ENCODE data around the gene ANK2.
"Not testable (repeated sequence)": the region's sequence is repeated elsewhere in the genome, so short reads cannot be mapped to it uniquely, and the experiment has no call there.

ANK2 gene

GRCh38 chr4:113154281-113154680 is 104.8 kb downstream of the ANK2 start:
- no peak for DNase-seq

- no peak for DNase-seq
These were observed 107.8 kb downstream of the ANK2 start for GRCh38 chr4:113157086-113157857.

DNA sequence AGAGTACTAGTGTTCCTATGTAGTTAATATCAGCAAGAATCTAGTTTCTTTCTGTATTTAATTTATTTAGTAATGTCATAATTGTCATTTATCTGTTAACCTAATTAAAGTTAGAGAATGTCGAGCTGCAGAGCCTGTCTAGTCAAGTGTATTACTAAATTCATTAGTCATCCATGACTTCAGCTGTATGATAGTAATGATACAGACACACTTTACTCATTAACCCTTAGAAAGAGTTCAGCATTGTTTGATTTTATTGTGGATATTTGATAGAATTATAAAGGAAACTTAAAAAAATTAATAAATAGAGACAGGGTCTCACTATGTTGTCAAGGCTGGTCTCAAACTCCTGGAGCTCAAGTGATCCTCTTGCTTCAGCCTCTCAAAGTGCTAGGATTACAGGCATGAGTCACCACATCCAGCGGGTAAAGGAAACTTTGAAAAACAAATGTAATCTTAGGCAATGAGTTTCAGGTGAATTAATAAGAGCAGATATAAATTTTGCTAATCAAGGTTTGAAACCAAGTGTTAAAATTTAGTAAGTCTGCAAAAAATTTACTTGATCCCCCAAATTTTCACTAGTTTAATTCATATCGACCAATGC is 110.6 kb downstream of the ANK2 start:
- no peak for DNase-seq

GRCh38 chr4:113160548-113160947 is 111.1 kb downstream of the ANK2 start:
- DNase-seq = no peak

GRCh38 chr4:113162089-113162488 is 112.6 kb downstream of the ANK2 start:
- no peak for DNase-seq

DNA sequence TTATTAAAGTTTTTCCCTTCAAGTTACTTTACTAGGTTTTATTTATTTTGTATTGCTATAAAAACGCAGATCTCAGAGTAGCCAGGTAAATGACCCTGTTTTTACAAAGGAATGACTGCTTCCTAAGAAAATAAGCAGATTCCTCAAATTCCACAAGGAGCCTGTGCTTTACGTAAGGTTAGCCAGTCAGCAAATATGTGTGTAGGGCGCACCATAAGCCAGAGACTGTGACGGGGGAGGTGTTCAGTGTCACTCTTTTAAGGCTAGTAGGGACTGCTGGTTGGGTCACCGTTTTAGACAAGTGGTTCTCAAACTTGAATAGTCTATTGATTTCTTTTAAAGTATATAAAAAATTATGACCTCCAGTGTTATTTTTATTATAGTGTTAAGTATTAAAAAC is 119.9 kb downstream of the ANK2 start:
- DNase-seq = no peak

GRCh38 chr4:113170115-113170804 is 120.8 kb downstream of the ANK2 start:
- no peak for DNase-seq

GRCh38 chr4:113170805-113171468 is 121.5 kb downstream of the ANK2 start:
- no peak for DNase-seq

DNA sequence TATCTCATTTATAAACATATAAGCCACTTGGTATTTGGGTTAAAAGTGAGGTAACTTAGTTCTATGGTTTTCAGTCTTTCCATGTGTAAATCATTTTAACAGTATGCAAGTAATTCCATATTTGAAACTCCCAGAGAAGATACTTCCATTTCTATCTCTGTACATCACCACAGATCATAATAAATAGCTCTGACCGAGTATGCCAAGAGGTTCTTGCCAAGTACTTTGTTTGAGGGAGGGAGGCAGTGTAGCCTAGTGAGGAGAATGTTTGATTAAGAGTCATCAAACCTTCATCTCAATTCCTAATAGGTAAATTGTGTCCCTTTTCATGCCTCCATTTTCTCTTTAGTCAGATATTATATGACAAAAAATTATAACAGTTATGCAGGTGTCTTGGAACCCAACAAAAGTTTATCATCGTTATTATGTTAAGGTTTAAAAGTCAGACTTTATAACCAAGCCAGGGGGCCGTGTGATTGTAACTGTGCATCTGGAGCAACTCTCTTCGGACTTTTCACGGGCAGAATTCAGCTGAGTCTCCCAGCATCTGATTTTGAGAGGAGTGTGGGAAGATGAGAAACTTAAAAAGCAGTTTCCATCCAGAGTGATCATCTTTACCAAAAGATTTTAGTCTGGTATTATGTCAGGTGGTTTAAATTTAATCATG is 123.8 kb downstream of the ANK2 start:
- DNase-seq = no peak

- no peak for DNase-seq
These were observed 124.4 kb downstream of the ANK2 start for GRCh38 chr4:113173793-113174264.

- DNase-seq = no peak
These were observed 129.6 kb downstream of the ANK2 start for GRCh38 chr4:113179091-113179490.

DNA sequence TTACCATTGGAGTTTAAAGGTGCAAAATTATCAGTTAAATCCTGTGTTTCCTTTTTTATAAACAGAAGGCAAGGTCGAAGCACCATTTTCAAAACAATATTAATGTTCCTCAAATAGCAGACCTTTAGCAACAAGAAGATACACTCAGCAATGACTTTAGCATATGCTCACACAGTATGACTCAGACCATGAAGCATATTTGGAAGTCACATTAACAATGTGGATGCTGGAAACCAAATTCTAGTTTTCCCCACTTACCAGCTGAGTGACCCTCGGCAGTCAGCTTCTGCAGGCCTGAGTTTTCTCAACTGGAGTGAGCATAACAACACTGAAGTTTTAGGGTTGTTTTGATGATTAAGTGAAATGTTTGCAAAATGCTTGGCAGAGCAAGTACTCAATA is 130.5 kb downstream of the ANK2 start:
- no peak for DNase-seq

- DNase-seq = no peak
These were observed 132.0 kb downstream of the ANK2 start for GRCh38 chr4:113181289-113182007.

- no peak for DNase-seq
These were observed 133.7 kb downstream of the ANK2 start for GRCh38 chr4:113183032-113183605.

DNA sequence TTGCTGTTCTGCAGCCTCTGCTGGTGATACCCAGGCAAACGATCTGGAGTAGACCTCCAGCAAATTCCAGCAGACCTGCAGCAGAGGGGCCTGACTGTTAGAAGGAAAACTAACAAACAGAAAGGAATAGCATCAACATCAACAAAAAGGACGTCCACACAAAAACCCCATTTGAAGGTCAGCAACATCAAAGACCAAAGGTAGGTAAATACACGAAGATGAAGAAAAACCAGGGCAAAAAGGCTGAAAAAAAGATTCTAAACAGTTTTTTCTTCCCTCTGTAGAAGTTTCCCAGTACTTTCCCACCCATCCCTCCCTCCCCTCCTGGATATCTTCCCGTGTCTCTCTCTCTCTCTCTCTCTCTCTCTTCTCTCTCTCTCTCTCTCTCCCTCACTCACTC is 136.8 kb downstream of the ANK2 start:
- DNase-seq = not testable (repeated sequence)

- no peak for DNase-seq
These were observed 137.5 kb downstream of the ANK2 start for GRCh38 chr4:113186913-113187312.

DNA sequence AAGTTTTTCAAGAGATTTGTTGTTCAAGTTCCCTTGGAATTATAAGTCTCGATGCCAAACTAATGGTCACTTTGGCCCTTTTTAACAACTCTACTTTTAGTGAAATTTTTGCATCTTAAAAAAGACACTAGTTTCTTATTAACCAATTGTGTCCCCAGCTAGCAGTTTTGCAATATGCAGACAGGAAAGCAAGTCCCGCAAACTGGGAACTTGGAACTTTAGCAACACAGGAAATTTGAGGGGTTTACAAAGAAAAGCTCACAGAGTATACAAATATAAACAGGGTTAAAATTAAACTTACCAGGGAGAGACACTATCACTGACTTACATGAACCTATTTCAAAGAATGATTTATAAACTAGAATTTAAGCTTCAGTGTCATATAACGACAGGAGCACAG is 137.9 kb downstream of the ANK2 start:
- DNase-seq = no peak

GRCh38 chr4:113189546-113189945 is 140.1 kb downstream of the ANK2 start:
- no peak for DNase-seq

- DNase-seq = no peak
These were observed 159.7 kb downstream of the ANK2 start for GRCh38 chr4:113209153-113209552.

- no peak for DNase-seq
These were observed 160.3 kb downstream of the ANK2 start for GRCh38 chr4:113209652-113210320.

- DNase-seq = no peak
These were observed 163.2 kb downstream of the ANK2 start for GRCh38 chr4:113212613-113213012.
